Measurements from ENCODE around the gene ROBO1. TPM values are rescaled to one million over a fixed set of nuclear protein-coding genes. Genes with fewer than 3 reads are reported as not detected.

The ROBO1 gene
- polyA plus RNA-seq, 1 donor (not counting 4 experiments of a cell fraction or from before 2014, with no cell fraction given), result 27.1 TPM

DNA sequence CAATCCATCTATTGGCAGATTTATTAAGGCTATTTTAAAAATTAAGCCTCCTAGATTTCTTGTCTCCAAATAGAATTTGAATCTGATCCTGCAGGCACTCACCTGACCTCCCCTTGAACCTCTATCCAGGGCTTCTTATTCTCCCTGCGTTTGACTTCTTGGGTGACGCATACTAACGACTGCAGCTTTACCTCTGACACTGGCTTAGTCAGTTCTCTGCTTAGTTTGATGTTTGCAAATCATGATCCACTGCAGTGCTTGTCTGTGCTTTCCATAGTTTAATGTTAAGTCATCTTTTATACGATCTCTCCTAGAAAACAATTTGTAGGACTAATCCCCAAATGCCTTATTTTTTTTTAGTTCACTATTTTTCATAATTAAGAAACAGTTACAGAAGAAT lies 233.1 kb downstream of the ROBO1 start:
- Histone ChIP-seq H3K4me1 (ENCODE audit: control insufficient read depth, extremely low read depth, insufficient read depth, low read length) (no peaks in the 10 kb centered on the region), H3K9me1 (ENCODE audit: control insufficient read depth, extremely low read depth, insufficient read depth, low read length) (no peaks in the 10 kb centered on the region), H3K27me3 (ENCODE audit: control insufficient read depth, extremely low read depth, insufficient read depth, low read length) (no peaks in the 10 kb centered on the region), H2AFZ (ENCODE audit: control insufficient read depth, low read length) (no peak overlapping the region), H3K27ac (ENCODE audit: control insufficient read depth, insufficient read depth, low read length) (no peak overlapping the region), H3K36me3 (ENCODE audit: control insufficient read depth in 2 of 2, extremely low read depth in 1 of 2, insufficient read depth in 2 of 2, low read length in 2 of 2) (no peaks in the 10 kb centered on the region), H3K79me2 (ENCODE audit: control insufficient read depth, insufficient read depth, low read length) (no peaks in the 10 kb centered on the region), H3K9me3 (ENCODE audit: control insufficient read depth, low read depth, low read length) (no peaks in the 10 kb centered on the region), H4K20me1 (ENCODE audit: control insufficient read depth, extremely low read depth, insufficient read depth, low read length) (no peaks in the 10 kb centered on the region), H3K4me3 (ENCODE audit: control insufficient read depth in 2 of 3, extremely low read depth in 1 of 3, insufficient read depth in 2 of 3, low read depth in 1 of 3, low read length in 3 of 3) (no peak overlapping the region), H3K9ac (ENCODE audit: control insufficient read depth, extremely low read depth, insufficient read depth, low read length) (no peak overlapping the region), H3K4me2 (ENCODE audit: control insufficient read depth, extremely low read depth, insufficient read depth, low read depth, low read length) (no peak overlapping the region)
- no peak for FAIRE-seq
- dilution Hi-C loops (cut with MboI; ENCODE audit: extremely low pct_ligation_motif_present, low sequenced_read_pairs), result no loop called here
- DNase-seq (ENCODE audit: low read depth, low spot score), result no peak
- TF ChIP-seq, protein P1, sequence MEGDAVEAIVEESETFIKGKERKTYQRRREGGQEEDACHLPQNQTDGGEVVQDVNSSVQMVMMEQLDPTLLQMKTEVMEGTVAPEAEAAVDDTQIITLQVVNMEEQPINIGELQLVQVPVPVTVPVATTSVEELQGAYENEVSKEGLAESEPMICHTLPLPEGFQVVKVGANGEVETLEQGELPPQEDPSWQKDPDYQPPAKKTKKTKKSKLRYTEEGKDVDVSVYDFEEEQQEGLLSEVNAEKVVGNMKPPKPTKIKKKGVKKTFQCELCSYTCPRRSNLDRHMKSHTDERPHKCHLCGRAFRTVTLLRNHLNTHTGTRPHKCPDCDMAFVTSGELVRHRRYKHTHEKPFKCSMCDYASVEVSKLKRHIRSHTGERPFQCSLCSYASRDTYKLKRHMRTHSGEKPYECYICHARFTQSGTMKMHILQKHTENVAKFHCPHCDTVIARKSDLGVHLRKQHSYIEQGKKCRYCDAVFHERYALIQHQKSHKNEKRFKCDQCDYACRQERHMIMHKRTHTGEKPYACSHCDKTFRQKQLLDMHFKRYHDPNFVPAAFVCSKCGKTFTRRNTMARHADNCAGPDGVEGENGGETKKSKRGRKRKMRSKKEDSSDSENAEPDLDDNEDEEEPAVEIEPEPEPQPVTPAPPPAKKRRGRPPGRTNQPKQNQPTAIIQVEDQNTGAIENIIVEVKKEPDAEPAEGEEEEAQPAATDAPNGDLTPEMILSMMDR (optimal IDR thresholded peaks at IDR 0.05 in 1 of 3, IDR thresholded peaks at IDR 0.05 in 1 of 3, conservative IDR thresholded peaks at IDR 0.05 in 1 of 3; ENCODE audit: extremely low read depth in 1 of 3, insufficient read depth in 2 of 3, low read length in 3 of 3), result no peak
- TF ChIP-seq EZH2 (IDR thresholded peaks at IDR 0.05; ENCODE audit: low read length), result no peak

DNA sequence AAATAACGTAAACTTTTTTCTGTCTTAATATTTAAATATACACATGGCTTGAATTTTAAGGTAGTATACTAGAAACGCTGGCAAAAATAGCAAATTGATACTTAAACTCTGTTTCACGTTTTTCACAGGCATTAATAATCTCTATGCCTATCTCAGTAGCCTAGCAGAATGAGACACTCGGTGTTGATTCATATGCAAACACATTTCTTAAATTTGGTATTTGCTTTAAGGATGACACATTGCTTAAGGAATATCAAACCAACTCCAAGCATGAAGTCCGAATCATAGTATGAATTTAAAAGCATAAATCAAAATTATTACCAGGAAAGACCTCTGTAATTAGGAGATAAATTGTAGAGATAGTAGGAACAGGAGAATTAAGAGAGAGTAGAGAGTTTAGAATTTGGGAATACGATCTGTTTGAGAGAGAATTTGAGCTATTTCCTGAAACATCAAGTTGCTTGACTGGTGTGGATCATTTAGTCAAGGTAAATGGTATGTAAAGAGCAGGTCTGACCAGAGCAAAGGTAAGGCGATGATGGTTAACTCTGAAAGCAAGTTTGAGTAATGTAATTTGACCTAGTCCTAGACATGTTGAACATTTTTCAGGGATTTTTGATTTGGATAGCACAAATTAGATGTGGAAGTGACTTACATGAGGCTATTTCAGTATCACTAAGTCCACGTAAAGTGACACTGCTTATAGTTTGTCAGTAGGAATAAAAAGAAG lies 236.1 kb downstream of the ROBO1 start:
- no peaks in the 10 kb centered on the region for H4K20me1 ChIP-seq (ENCODE audit: control insufficient read depth, extremely low read depth, insufficient read depth, low read length)
- dilution Hi-C loops (cut with MboI; ENCODE audit: extremely low pct_ligation_motif_present, low sequenced_read_pairs), result no loop called here
- H3K27me3 ChIP-seq (ENCODE audit: control insufficient read depth, extremely low read depth, insufficient read depth, low read length), result no peaks in the 10 kb centered on the region
- no peak overlapping the region for H2AFZ ChIP-seq (ENCODE audit: control insufficient read depth, low read length)
- H3K9me1 ChIP-seq (ENCODE audit: control insufficient read depth, extremely low read depth, insufficient read depth, low read length), result no peaks in the 10 kb centered on the region
- H3K36me3 ChIP-seq (ENCODE audit: control insufficient read depth in 2 of 2, extremely low read depth in 1 of 2, insufficient read depth in 2 of 2, low read length in 2 of 2), result no peaks in the 10 kb centered on the region
- no peaks in the 10 kb centered on the region for H3K79me2 ChIP-seq (ENCODE audit: control insufficient read depth, insufficient read depth, low read length)
- H3K9ac ChIP-seq (ENCODE audit: control insufficient read depth, extremely low read depth, insufficient read depth, low read length), result no peak overlapping the region
- H3K9me3 ChIP-seq (ENCODE audit: control insufficient read depth, low read depth, low read length), result no peaks in the 10 kb centered on the region
- H3K27ac ChIP-seq (ENCODE audit: control insufficient read depth, insufficient read depth, low read length), result no peak overlapping the region
- no peak for FAIRE-seq
- no peaks in the 10 kb centered on the region for H3K4me1 ChIP-seq (ENCODE audit: control insufficient read depth, extremely low read depth, insufficient read depth, low read length)
- H3K4me3 ChIP-seq (ENCODE audit: control insufficient read depth in 2 of 3, extremely low read depth in 1 of 3, insufficient read depth in 2 of 3, low read depth in 1 of 3, low read length in 3 of 3), result no peak overlapping the region
- DNase-seq (ENCODE audit: low read depth, low spot score), result no peak
- no peak overlapping the region for H3K4me2 ChIP-seq (ENCODE audit: control insufficient read depth, extremely low read depth, insufficient read depth, low read depth, low read length)
- TF ChIP-seq, protein P1 (optimal IDR thresholded peaks at IDR 0.05 in 1 of 3, IDR thresholded peaks at IDR 0.05 in 1 of 3, conservative IDR thresholded peaks at IDR 0.05 in 1 of 3; ENCODE audit: extremely low read depth in 1 of 3, insufficient read depth in 2 of 3, low read length in 3 of 3), result no peak
- no peak for TF ChIP-seq EZH2 (IDR thresholded peaks at IDR 0.05; ENCODE audit: low read length)
